HG03469 (cell line): ENCODE results near the gene RNU7-1.
A peak's percentile ranks its signal among the peaks of the same experiment; 100 is the strongest.

Experiments used
- ATAC-seq: cut with Tn5 transposase; IDR thresholded peaks from one replicate; pipeline ENCODE4 v1.9.1; 2021; ENCODE audit warnings: mild to moderate bottlenecking, moderate library complexity, moderate number of reproducible peaks; ENCODE audit not compliant: unreplicated experiment

The RNU7-1 gene

GRCh38 chr12:6936636-6937480, 6.8 kb upstream of the RNU7-1 start:
- no peak for ATAC-seq

- ATAC-seq = peak; percentile 74
Observed at GRCh38 chr12:6937481-6938352, 5.9 kb upstream of the RNU7-1 start.

DNA sequence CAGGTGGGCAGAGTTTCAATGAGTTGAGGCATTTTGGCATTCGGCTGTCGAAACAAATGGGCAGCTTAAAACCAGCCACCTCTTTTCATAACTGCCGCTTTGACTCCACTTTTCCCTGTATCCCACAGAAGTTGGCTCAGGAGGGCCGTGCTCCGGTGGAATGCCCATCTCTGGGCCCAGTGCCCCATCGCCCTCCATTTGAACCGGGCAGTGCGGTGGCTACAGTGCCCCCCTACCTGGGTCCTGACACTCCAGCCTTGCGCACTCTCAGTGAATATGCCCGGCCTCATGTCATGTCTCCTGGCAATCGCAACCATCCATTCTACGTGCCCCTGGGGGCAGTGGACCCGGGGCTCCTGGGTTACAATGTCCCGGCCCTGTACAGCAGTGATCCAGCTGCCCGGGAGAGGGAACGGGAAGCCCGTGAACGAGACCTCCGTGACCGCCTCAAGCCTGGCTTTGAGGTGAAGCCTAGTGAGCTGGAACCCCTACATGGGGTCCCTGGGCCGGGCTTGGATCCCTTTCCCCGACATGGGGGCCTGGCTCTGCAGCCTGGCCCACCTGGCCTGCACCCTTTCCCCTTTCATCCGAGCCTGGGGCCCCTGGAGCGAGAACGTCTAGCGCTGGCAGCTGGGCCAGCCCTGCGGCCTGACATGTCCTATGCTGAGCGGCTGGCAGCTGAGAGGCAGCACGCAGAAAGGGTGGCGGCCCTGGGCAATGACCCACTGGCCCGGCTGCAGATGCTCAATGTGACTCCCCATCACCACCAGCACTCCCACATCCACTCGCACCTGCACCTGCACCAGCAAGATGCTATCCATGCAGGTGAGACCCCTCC, 5.0 kb upstream of the RNU7-1 start:
- no peak for ATAC-seq

DNA sequence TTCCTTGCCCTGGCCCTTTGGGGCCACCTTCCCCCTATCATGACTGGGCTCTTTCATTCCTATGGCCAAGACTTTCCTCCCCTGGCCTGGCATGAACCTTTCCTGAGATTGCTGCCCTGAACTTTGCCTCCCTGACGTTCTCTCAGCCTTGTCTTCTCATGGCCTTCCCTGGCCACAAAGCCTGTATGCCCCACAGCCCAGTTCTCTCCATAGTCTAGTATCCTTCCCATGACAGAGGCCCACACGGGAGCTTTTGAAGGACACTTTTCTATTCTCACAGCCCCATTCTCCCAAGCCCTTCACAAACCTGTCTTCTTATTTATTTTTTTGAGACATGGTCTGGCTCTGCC, 4.5 kb upstream of the RNU7-1 start:
- ATAC-seq = no peak

- ATAC-seq = no peak
Observed at GRCh38 chr12:6941267-6941666, 2.3 kb upstream of the RNU7-1 start.

GRCh38 chr12:6941782-6942181, 1.8 kb upstream of the RNU7-1 start:
- ATAC-seq = no peak

- ATAC-seq = no peak
Observed at GRCh38 chr12:6942331-6942665, 1.3 kb upstream of the RNU7-1 start.

- ATAC-seq = peak; percentile 12
Observed at GRCh38 chr12:6943389-6943721, 261 bp upstream of the RNU7-1 start.

DNA sequence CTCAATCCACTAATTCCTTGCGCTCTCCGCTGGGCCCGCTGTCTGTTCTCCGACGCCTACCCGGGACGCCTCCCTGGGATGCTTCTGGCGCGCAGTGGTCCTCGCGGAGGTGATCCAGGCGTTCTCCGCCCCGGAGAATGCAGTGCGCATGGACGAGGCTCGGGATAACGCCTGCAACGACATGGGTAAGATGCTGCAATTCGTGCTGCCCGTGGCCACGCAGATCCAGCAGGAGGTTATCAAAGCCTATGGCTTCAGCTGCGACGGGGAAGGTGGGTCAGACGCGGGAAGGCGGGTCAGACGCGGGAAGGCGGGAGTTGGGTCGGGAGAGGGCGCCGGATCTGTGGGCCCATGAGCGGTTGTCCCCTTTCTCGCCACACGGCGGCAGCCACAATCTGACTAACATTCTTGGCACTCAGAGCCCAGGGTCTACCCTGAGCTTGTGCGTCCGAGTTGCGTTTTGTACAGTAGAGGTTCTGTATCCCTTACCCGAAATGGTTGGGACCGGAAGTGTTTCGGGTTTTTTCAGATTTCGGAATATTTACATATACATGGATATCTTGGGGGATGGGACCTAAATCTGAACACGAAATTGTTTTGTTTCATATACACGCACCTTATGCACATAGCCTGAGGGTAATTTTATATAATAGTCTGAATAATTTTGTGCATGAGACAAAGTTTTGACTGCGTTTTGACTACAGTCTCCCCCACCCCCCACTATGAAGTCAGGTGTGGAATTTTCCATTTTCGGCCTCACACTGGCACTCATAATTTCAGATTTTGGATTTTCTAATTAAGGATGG, 968 bp downstream of the RNU7-1 start:
- peak; percentile 22 for ATAC-seq

DNA sequence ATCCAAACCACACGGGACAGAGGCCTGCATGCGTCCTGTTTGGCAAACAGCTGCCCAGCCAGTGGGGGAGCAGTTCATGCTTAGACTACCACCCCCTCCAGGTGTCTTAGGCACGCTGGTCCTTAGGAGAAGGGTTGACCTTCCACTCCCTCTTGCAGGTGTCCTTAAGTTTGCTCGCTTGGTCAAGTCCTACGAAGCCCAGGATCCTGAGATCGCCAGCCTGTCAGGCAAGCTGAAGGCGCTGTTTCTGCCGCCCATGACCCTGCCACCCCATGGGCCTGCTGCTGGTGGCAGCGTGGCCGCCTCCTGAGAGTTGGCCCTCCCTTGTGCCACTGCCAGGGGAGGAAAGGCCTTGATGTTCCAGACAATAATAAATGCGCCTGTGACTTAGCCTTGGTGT, 2.0 kb downstream of the RNU7-1 start:
- ATAC-seq = no peak

GRCh38 chr12:6946033-6946919, 2.7 kb downstream of the RNU7-1 start:
- ATAC-seq = no peak

DNA sequence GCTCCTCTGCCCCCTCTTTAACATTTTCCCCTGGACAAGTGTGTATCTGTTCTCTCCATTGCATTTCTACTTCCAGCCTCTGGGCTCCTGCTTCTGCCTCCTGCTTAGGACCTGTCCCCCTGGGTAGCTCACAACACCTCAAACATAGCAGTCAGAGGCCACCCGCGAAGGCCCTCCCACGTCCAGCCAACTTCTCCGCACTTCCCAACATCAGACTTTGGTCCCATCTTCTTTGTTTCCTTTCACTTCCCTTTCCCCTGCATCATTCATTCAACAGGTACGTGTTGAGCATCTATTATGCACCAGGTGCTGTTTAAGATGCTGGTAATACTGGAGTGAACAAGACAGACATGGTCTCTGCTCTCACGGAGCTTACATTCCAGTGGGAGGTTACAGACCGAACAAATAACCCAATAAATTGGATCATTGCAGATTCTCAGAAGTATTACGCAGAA, 3.3 kb downstream of the RNU7-1 start:
- ATAC-seq = no peak

DNA sequence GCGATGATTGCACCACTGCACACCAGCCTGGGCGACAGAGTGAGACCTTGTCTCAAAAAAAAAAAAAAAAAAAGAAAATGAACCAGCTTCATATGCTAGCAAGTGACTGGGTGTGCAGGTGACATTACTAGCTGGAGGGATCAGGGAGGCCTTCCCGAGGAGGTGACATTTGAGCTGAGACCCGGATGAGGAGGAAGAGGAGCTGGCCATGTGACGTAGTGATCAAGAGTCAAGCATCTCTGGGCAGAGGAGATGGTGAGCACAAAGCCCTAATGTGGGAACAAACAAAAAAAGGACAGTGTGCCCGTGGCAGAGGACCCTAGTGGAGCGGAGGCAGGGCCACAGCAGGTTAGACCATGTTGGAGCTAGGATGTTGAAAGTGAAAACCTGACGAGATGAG, 4.0 kb downstream of the RNU7-1 start:
- ATAC-seq = no peak

- ATAC-seq = no peak
Observed at GRCh38 chr12:6948873-6949594, 5.4 kb downstream of the RNU7-1 start.

DNA sequence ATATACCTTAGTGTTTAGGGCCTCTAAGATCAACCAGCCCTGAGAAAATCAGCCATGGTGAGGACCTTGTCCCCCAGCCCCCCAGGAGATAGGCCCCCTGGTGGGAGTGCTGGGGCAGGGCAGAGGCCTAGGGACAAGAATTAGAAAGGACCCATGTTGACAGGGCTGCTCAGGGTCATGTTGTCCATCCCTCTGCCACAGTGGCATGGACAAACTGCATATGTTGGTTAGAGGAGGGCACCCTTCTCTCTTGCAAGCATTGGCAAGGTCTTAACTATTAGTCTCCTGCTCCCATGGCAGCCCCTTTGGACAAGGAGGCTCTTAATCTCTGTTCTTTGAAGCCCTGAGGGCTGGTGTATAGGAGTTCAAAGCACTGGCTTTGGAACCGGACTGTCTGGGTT, 6.8 kb downstream of the RNU7-1 start:
- no peak for ATAC-seq

- no peak for ATAC-seq
Observed at GRCh38 chr12:6950811-6951540, 7.4 kb downstream of the RNU7-1 start, which contains the start of gene PTPN6. Gene PTPN6, plus strand, starts transcription at chr12:6951356. Its CDS starts 157 bp downstream, at chr12:6951513.

DNA sequence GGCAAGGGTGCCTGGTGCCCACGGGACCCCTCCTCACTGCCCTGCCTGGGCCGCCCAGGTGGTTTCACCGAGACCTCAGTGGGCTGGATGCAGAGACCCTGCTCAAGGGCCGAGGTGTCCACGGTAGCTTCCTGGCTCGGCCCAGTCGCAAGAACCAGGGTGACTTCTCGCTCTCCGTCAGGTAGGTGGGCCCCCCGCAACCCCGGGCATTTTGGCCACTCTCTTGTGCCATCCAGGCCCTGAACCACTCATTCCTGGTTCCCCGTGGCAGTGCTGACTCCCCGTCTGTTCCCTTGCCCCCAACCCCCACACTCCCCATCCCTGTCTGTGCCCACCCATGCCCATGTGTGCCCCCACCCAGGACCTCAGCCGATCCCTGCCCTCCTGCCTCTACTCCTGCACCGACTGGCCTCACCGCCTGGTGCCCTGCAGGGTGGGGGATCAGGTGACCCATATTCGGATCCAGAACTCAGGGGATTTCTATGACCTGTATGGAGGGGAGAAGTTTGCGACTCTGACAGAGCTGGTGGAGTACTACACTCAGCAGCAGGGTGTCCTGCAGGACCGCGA, 8.0 kb downstream of the RNU7-1 start:
- no peak for ATAC-seq
